T-cell (primary cell): ENCODE measurements around the gene CTNNBIP1. TPM values are rescaled to one million over a fixed set of nuclear protein-coding genes. Genes with fewer than 3 reads are reported as not detected.

ENCODE experiments used
- ATAC-seq, 4 experiments: fragments of 200-7000 bp in 3 of 4; fragments of 150-1000 bp in 1 of 4; cut with Tn5 transposase; replicated peaks in 1 of 4; 1 replicate in 3 of 4; 2 replicates in 1 of 4; pipeline ENCODE4 v1.10.0; 2021; ENCODE audit warnings: moderate library complexity in 3 of 4, mild to moderate bottlenecking in 2 of 4, moderate number of reproducible peaks in 1 of 4
- CTCF ChIA-PET, 2 donors: fragments of 300-600 bp; sonication (Branson Sonifier 250); formaldehyde crosslinking; loops; one replicate each; lab custom pipeline; 2022; ENCODE audit warnings: antibody characterized with exemption in 2 of 2; lab: Charles Lee
- POLR2A ChIA-PET, 2 donors: fragments of 300-600 bp; sonication (Branson Sonifier 250); formaldehyde crosslinking; loops; one replicate each; lab custom pipeline; 2022; ENCODE audit warnings: antibody characterized with exemption in 2 of 2; lab: Charles Lee
- DNase-seq, 35 experiments: peaks; one replicate each; pipeline versions ENCODE4 v3.0.0 to v3.0.0-alpha.2; 2013 to 2023
- H3K27ac ChIP-seq: one replicate; pipeline ENCODE4 v1.5.1; 2013; ENCODE audit warnings: low read length
- H3K27me3 ChIP-seq, 2 experiments: replicated peaks in 1 of 2; 1 replicate in 1 of 2; 2 replicates in 1 of 2; pipeline versions ENCODE4 v1.6.1 to v1.7.0; 2013; ENCODE audit warnings: low read length in 1 of 2, mixed read lengths in 1 of 2; ENCODE audit not compliant: control insufficient read depth in 2 of 2, insufficient read depth in 2 of 2; ENCODE audit errors: extremely low read depth in 1 of 2
- H3K36me3 ChIP-seq, 2 donors: 1 replicate in 1 of 2; 2 replicates in 1 of 2; pipeline versions ENCODE4 v1.6.1 to v1.7.0; 2013; ENCODE audit warnings: low read length in 1 of 2; ENCODE audit not compliant: control insufficient read depth in 2 of 2, insufficient read depth in 1 of 2; ENCODE audit errors: extremely low read depth in 1 of 2
- H3K4me1 ChIP-seq, 2 experiments: 1 replicate in 1 of 2; 2 replicates in 1 of 2; pipeline versions ENCODE4 v1.6.1 to v1.7.0; 2013; ENCODE audit warnings: low read length in 2 of 2, mixed read lengths in 1 of 2; ENCODE audit not compliant: insufficient read depth in 2 of 2, control insufficient read depth in 1 of 2; ENCODE audit errors: extremely low read depth in 1 of 2
- H3K4me3 ChIP-seq, 2 donors: 1 replicate in 1 of 2; 2 replicates in 1 of 2; pipeline versions ENCODE4 v1.5.1 to v1.7.0; 2013; ENCODE audit warnings: mild to moderate bottlenecking in 2 of 2, low read length in 1 of 2, moderate library complexity in 1 of 2; ENCODE audit not compliant: control insufficient read depth in 1 of 2; ENCODE audit errors: extremely low read depth in 1 of 2
- H3K9me3 ChIP-seq: 2 replicates; pipeline ENCODE4 v1.7.0; 2013
- H3K27ac Mint-ChIP-seq, 2 donors: one replicate each; pipeline ENCODE4 v1.8.0; 2020 to 2021; ENCODE audit warnings: mild to moderate bottlenecking in 2 of 2, mixed read lengths in 2 of 2
- H3K27me3 Mint-ChIP-seq, 2 donors: one replicate each; pipeline ENCODE4 v1.8.0; 2021 to 2022; ENCODE audit warnings: mixed read lengths in 2 of 2
- H3K36me3 Mint-ChIP-seq: one replicate; pipeline ENCODE4 v1.8.0; 2021; ENCODE audit warnings: mixed read lengths
- H3K4me1 Mint-ChIP-seq, 3 donors: one replicate each; pipeline ENCODE4 v1.8.0; 2020 to 2022; ENCODE audit warnings: mixed read lengths in 3 of 3, mild to moderate bottlenecking in 1 of 3
- H3K4me3 Mint-ChIP-seq, 3 donors: one replicate each; pipeline ENCODE4 v1.8.0; 2020 to 2022; ENCODE audit warnings: mild to moderate bottlenecking in 3 of 3, mixed read lengths in 3 of 3, moderate library complexity in 3 of 3
- H3K9me3 Mint-ChIP-seq, 3 donors: one replicate each; pipeline ENCODE4 v1.8.0; 2020 to 2022; ENCODE audit warnings: mixed read lengths in 3 of 3
- WGBS: methylation state at CpG from one replicate; pipeline ENCODE4 v1.1.5; 2013; ENCODE audit warnings: missing lambda C conversion rate; ENCODE audit not compliant: insufficient coverage; 5-methylcytosine and 5-hydroxymethylcytosine counted together
- total RNA-seq, 35 experiments: library from RNA in 6 of 35; stranded (reverse) in 6 of 35; fragments of 120-200 nt in 1 of 35; gene quantifications; one replicate each; pipeline versions ENCODE4 v1.2.1 to v1.2.4 and lab custom pipeline; 2013 to 2026

The CTNNBIP1 gene
- total RNA-seq, 5 donors from 2014 or later (not counting 1 experiment from before 2014, with no cell fraction given) = 9.1 to 11.1 (median 9.6) TPM

- H3K36me3 ChIP-seq = no peaks in the 10 kb centered on the region
- Mint-ChIP-seq H3K9me3 (no peaks in the 10 kb centered on the region), H3K27ac (no peak overlapping the region), H3K4me1 (peaks cover 5 to 13% (median 8%) of the 10 kb centered on the region in 3 donors), H3K27me3 (no peaks in the 10 kb centered on the region), H3K4me3 (no peak overlapping the region), H3K36me3 (no peaks in the 10 kb centered on the region)
- no peaks in the 10 kb centered on the region for H3K9me3 ChIP-seq
- 88% methylated on average over 7 of the region's 9 CpGs for WGBS
- no peak overlapping the region for H3K4me3 ChIP-seq
- ChIA-PET POLR2A (no interaction called here), CTCF (no interaction called here)
- H3K27me3 ChIP-seq = peaks cover 0 to 4% of the 10 kb centered on the region in 2 experiments
- H3K27ac ChIP-seq = no peak overlapping the region
- peaks cover 0 to 12% of the 10 kb centered on the region in 2 experiments for H3K4me1 ChIP-seq
- ATAC-seq (no peak), DNase-seq (no peak)
These were observed 64.2 kb downstream of the CTNNBIP1 start for GRCh38 chr1:9845914-9846313.

DNA sequence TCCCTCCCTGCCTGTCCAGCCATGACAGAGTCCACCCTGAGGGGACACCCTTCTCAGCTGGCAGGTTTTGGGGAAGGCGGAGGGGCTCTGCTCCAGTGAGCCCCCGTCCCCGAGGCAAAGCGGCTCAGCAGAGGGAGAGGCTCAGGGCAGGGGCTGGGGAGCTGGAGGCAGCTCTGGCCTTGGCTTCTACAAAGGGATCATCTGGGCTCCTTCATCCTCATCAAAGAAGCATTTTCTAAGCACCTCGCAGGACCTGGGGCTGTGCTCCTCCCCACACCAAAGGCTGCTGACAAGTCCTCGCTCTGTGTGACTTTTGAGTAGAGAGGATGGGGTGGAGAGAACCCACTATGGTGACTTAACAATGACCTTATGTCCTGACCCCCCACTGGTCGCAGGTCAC is 65.3 kb downstream of the CTNNBIP1 start:
- Histone ChIP-seq H3K27ac (no peak overlapping the region), H3K4me3 (no peak overlapping the region), H3K27me3 (no peaks in the 10 kb centered on the region), H3K9me3 (no peaks in the 10 kb centered on the region), H3K36me3 (no peaks in the 10 kb centered on the region), H3K4me1 (peaks cover 0 to 5% of the 10 kb centered on the region in 2 experiments)
- Mint-ChIP-seq H3K27ac (no peak overlapping the region), H3K9me3 (no peaks in the 10 kb centered on the region), H3K4me3 (no peak overlapping the region), H3K27me3 (no peaks in the 10 kb centered on the region), H3K4me1 (peaks cover 0 to 1% (median under 1%) of the 10 kb centered on the region in 3 donors), H3K36me3 (no peaks in the 10 kb centered on the region)
- no peak for DNase-seq
- ATAC-seq = no peak
- CTCF ChIA-PET = no interaction called here
- POLR2A ChIA-PET = no interaction called here
- WGBS = 83% methylated on average over 4 of the region's 7 CpGs

GRCh38 chr1:9844106-9844505 is 66.0 kb downstream of the CTNNBIP1 start:
- CTCF ChIA-PET = no interaction called here
- Histone ChIP-seq H3K4me1 (no peaks in the 10 kb centered on the region), H3K36me3 (no peaks in the 10 kb centered on the region), H3K4me3 (no peak overlapping the region), H3K27me3 (no peaks in the 10 kb centered on the region), H3K9me3 (no peaks in the 10 kb centered on the region), H3K27ac (no peak overlapping the region)
- no peaks in the 10 kb centered on the region for H3K27me3 Mint-ChIP-seq
- POLR2A ChIA-PET = no interaction called here
- no peak for DNase-seq
- H3K9me3 Mint-ChIP-seq = no peaks in the 10 kb centered on the region
- no peaks in the 10 kb centered on the region for H3K36me3 Mint-ChIP-seq
- no peak for ATAC-seq
- H3K27ac Mint-ChIP-seq = no peak overlapping the region
- WGBS = 83% methylated on average over 6 of the region's 12 CpGs
- no peak overlapping the region for H3K4me3 Mint-ChIP-seq
- H3K4me1 Mint-ChIP-seq = no peaks in the 10 kb centered on the region

GRCh38 chr1:9843576-9843945 is 66.5 kb downstream of the CTNNBIP1 start:
- no peak overlapping the region for H3K4me3 ChIP-seq
- WGBS = 82% methylated on average over 6 of the region's 7 CpGs
- no peaks in the 10 kb centered on the region for H3K9me3 ChIP-seq
- H3K27ac Mint-ChIP-seq = no peak overlapping the region
- no peak overlapping the region for H3K4me3 Mint-ChIP-seq
- ChIA-PET CTCF (no interaction called here), POLR2A (no interaction called here)
- H3K27ac ChIP-seq = no peak overlapping the region
- no peaks in the 10 kb centered on the region for H3K27me3 Mint-ChIP-seq
- DNase-seq (no peak), ATAC-seq (peak in 1 of 4 experiments; percentile 9)
- no peaks in the 10 kb centered on the region for H3K36me3 Mint-ChIP-seq
- H3K4me1 Mint-ChIP-seq = no peaks in the 10 kb centered on the region
- no peaks in the 10 kb centered on the region for H3K36me3 ChIP-seq
- no peaks in the 10 kb centered on the region for H3K4me1 ChIP-seq
- no peaks in the 10 kb centered on the region for H3K9me3 Mint-ChIP-seq
- H3K27me3 ChIP-seq = no peaks in the 10 kb centered on the region

DNA sequence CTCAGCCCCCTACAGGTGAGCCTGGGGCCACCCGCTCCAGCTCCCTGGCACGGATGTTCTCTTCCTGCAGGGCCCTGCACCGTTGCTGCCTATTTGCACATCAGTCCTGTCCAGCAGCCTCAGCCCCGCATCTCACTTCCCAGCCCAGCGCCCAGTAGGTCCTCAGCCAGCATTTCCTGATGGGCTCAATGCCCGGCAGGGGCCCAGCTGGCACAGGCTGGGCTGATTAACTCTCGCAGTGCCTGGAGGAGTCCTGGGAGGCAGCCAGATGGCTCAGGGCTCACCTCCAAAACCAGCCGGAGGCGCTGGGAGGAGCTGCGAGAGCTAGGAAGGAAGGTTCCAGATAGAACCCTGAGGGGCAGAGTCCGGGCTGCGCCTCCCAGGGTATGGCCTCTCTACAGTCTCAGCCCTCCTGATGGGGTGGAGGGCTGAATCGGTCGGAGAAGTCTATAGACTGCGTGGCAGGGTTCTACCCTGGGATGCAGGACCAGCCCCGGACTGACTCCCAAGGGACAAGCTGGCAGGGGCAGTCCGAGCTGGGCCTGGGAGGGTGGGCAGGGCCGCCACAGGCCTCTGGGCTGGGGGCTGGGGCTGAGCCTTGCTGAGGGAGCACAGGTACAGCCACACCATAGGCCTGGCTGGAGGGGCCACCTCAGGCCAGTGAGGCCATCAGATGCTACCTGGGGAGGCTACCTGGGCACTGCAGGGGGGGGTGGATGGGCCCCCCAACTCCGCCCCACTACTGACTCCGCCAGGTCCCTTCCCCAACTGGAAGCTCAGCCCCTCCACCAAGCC is 67.1 kb downstream of the CTNNBIP1 start:
- Mint-ChIP-seq H3K9me3 (no peaks in the 10 kb centered on the region), H3K36me3 (no peaks in the 10 kb centered on the region), H3K27ac (no peak overlapping the region), H3K4me3 (no peak overlapping the region), H3K4me1 (no peaks in the 10 kb centered on the region), H3K27me3 (no peaks in the 10 kb centered on the region)
- no peaks in the 10 kb centered on the region for H3K9me3 ChIP-seq
- ATAC-seq (no peak), DNase-seq (no peak)
- H3K27ac ChIP-seq = no peak overlapping the region
- no peak overlapping the region for H3K4me3 ChIP-seq
- CTCF ChIA-PET = no interaction called here
- WGBS = 84% methylated on average over 16 of the region's 20 CpGs
- POLR2A ChIA-PET = no interaction called here
- H3K27me3 ChIP-seq = no peaks in the 10 kb centered on the region
- H3K36me3 ChIP-seq = no peaks in the 10 kb centered on the region
- no peaks in the 10 kb centered on the region for H3K4me1 ChIP-seq

- Mint-ChIP-seq H3K4me3 (no peak overlapping the region), H3K27ac (no peak overlapping the region), H3K27me3 (no peaks in the 10 kb centered on the region), H3K4me1 (no peaks in the 10 kb centered on the region), H3K36me3 (no peaks in the 10 kb centered on the region), H3K9me3 (no peaks in the 10 kb centered on the region)
- ATAC-seq (no peak), DNase-seq (no peak)
- 78% methylated on average over 7 of the region's 9 CpGs for WGBS
- H3K4me3 ChIP-seq = no peak overlapping the region
- H3K9me3 ChIP-seq = no peaks in the 10 kb centered on the region
- no peaks in the 10 kb centered on the region for H3K27me3 ChIP-seq
- no peaks in the 10 kb centered on the region for H3K36me3 ChIP-seq
- CTCF ChIA-PET = no interaction called here
- POLR2A ChIA-PET = interaction anchor here in 1 of 2 donors (0.7 kb wide), 1 partner anchor 13 kb away, joined by 3 read pairs; no protein-coding TSS in a partner anchor
- no peaks in the 10 kb centered on the region for H3K4me1 ChIP-seq
- H3K27ac ChIP-seq = no peak overlapping the region
These were observed 67.9 kb downstream of the CTNNBIP1 start for GRCh38 chr1:9842073-9842711.
